H1 (cell line): ENCODE measurements around the gene COLQ. TPM values are rescaled to one million over a fixed set of nuclear protein-coding genes. Genes with fewer than 3 reads are reported as not detected.

Source experiments
- CTCF ChIA-PET: fragments of 300-600 bp; sonication (Branson Sonifier 250); formaldehyde crosslinking; loops from one replicate; lab custom pipeline; 2021; ENCODE audit not compliant: partially characterized antibody; lab: Charles Lee
- POLR2A ChIA-PET: fragments of 300-600 bp; sonication (Branson Sonifier 250); formaldehyde crosslinking; loops from one replicate; lab custom pipeline; 2021; ENCODE audit warnings: inconsistent platforms; ENCODE audit not compliant: partially characterized antibody; lab: Charles Lee
- DNase-seq, 2 experiments: peaks; one replicate each; pipeline versions ENCODE4 v3.0.0 to v3.0.0-alpha.2; 2010 to 2022; ENCODE audit warnings: low spot score in 2 of 2, low read depth in 1 of 2, mixed read lengths in 1 of 2
- FAIRE-seq: peaks from 2 replicates; lab custom pipeline; 2011; peaks lifted over from hg19 to GRCh38; lab: Jason Lieb, UNC
- H2AFZ ChIP-seq: 2 replicates; pipeline ENCODE4 v1.8.1; 2012; ENCODE audit warnings: low read length, inconsistent platforms
- H2AK5ac ChIP-seq: 2 replicates; pipeline ENCODE4 v1.6.1; 2013; ENCODE audit warnings: low read depth, low read length
- H2BK120ac ChIP-seq: replicated peaks from 2 replicates; pipeline ENCODE3; 2013; ENCODE audit warnings: low read depth, low read length, inconsistent platforms
- H2BK12ac ChIP-seq: 2 replicates; pipeline ENCODE4 v1.6.1; 2013; ENCODE audit warnings: low read depth, low read length
- H2BK15ac ChIP-seq: 2 replicates; pipeline ENCODE4 v1.6.1; 2013; ENCODE audit warnings: low read length
- H2BK20ac ChIP-seq: 2 replicates; pipeline ENCODE4 v1.6.1; 2013; ENCODE audit warnings: low read length
- H2BK5ac ChIP-seq: 2 replicates; pipeline ENCODE4 v1.6.1; 2013; ENCODE audit warnings: low read depth, low read length
- H3K14ac ChIP-seq: 2 replicates; pipeline ENCODE4 v1.6.1; 2013; ENCODE audit warnings: inconsistent platforms; ENCODE audit not compliant: insufficient read length
- H3K18ac ChIP-seq: 2 replicates; pipeline ENCODE4 v1.6.1; 2013; ENCODE audit warnings: low read length; ENCODE audit errors: extremely low read depth
- H3K23ac ChIP-seq: 2 replicates; pipeline ENCODE4 v1.6.1; 2013; ENCODE audit warnings: inconsistent platforms; ENCODE audit not compliant: insufficient read length
- H3K23me2 ChIP-seq: 2 replicates; pipeline ENCODE4 v1.6.1; 2013; ENCODE audit warnings: low read depth, low read length
- H3K27ac ChIP-seq: 2 replicates; pipeline ENCODE4 v1.6.1; 2011; ENCODE audit warnings: low read depth, low read length, inconsistent platforms
- H3K27me3 ChIP-seq, 4 experiments: replicated peaks in 1 of 4; 1 replicate in 1 of 4; 2 replicates in 3 of 4; pipeline versions ENCODE4 v1.6.1 to v1.8.1; 2011 to 2013; ENCODE audit warnings: low read length in 3 of 4, mild to moderate bottlenecking in 3 of 4, inconsistent platforms in 2 of 4, mixed read lengths in 2 of 4, moderate library complexity in 1 of 4; ENCODE audit not compliant: control insufficient read depth in 3 of 4, insufficient read depth in 3 of 4; ENCODE audit errors: extremely low read depth in 1 of 4
- H3K36me3 ChIP-seq, 4 experiments: 2 replicates each; pipeline versions ENCODE4 v1.6.1 to v1.8.1; 2011 to 2013; ENCODE audit warnings: mild to moderate bottlenecking in 4 of 4, low read length in 3 of 4, moderate library complexity in 2 of 4, control low read depth in 1 of 4, inconsistent platforms in 1 of 4; ENCODE audit not compliant: insufficient read depth in 4 of 4, control insufficient read depth in 2 of 4
- H3K4ac ChIP-seq: replicated peaks from 2 replicates; pipeline ENCODE3; 2013; ENCODE audit warnings: low read length, low read depth, mixed read lengths, inconsistent platforms; ENCODE audit not compliant: insufficient read length
- H3K4me1 ChIP-seq, 4 experiments: replicated peaks in 1 of 4; 1 replicate in 1 of 4; 2 replicates in 3 of 4; pipeline versions ENCODE4 v1.6.1 to v1.8.1; 2011 to 2013; ENCODE audit warnings: low read length in 3 of 4, inconsistent platforms in 2 of 4, mixed read lengths in 1 of 4; ENCODE audit not compliant: insufficient read depth in 4 of 4, control insufficient read depth in 3 of 4
- H3K4me2 ChIP-seq, 2 experiments: 2 replicates each; pipeline versions ENCODE4 v1.6.1 to v1.8.1; 2011 to 2013; ENCODE audit warnings: low read depth in 2 of 2, low read length in 2 of 2, control low read depth in 1 of 2, inconsistent platforms in 1 of 2, mild to moderate bottlenecking in 1 of 2; ENCODE audit not compliant: insufficient read depth in 1 of 2
- H3K4me3 ChIP-seq, 4 experiments: fragments of 200-600, 300-600 bp in 1 of 4; sonication (generic), shearing (Covaris generic), sonication (Bioruptor Twin) in 1 of 4; 2 replicates each; pipeline versions ENCODE4 v1.5.1 to v1.8.1; 2011 to 2016; ENCODE audit warnings: low read length in 4 of 4, low read depth in 3 of 4, control low read depth in 2 of 4, inconsistent platforms in 2 of 4, mild to moderate bottlenecking in 2 of 4, mixed read lengths in 1 of 4, moderate library complexity in 1 of 4; ENCODE audit not compliant: insufficient read depth in 2 of 4; ENCODE audit errors: extremely low read depth in 1 of 4
- H3K56ac ChIP-seq: replicated peaks from 2 replicates; pipeline ENCODE3; 2013; ENCODE audit warnings: low read depth, mild to moderate bottlenecking, mixed read lengths, low read length, inconsistent platforms; ENCODE audit not compliant: insufficient read length
- H3K79me1 ChIP-seq: 2 replicates; pipeline ENCODE4 v1.6.1; 2013; ENCODE audit warnings: low read depth, low read length, control low read depth
- H3K79me2 ChIP-seq, 2 experiments: 2 replicates each; pipeline versions ENCODE4 v1.6.1 to v1.8.1; 2012 to 2013; ENCODE audit warnings: low read length in 2 of 2, mild to moderate bottlenecking in 2 of 2, inconsistent platforms in 1 of 2; ENCODE audit not compliant: insufficient read depth in 2 of 2, control insufficient read depth in 1 of 2
- H3K9ac ChIP-seq, 4 experiments: replicated peaks in 1 of 4; 1 replicate in 1 of 4; 2 replicates in 3 of 4; pipeline versions ENCODE4 v1.6.1 to v1.8.1; 2011 to 2013; ENCODE audit warnings: low read depth in 3 of 4, low read length in 3 of 4, control low read depth in 2 of 4, mild to moderate bottlenecking in 2 of 4, moderate library complexity in 2 of 4, inconsistent platforms in 1 of 4; ENCODE audit errors: extremely low read depth in 1 of 4
- H3K9me3 ChIP-seq, 2 experiments: 2 replicates each; pipeline versions ENCODE4 v1.6.1 to v1.8.1; 2012 to 2013; ENCODE audit warnings: mild to moderate bottlenecking in 2 of 2, moderate library complexity in 2 of 2, control low read depth in 1 of 2, inconsistent platforms in 1 of 2, low read depth in 1 of 2, low read length in 1 of 2, mixed read lengths in 1 of 2; ENCODE audit not compliant: insufficient read depth in 2 of 2
- H4K20me1 ChIP-seq, 2 experiments: replicated peaks in 1 of 2; 2 replicates each; pipeline versions ENCODE3 to v1.8.1; 2011 to 2013; ENCODE audit warnings: inconsistent platforms in 2 of 2, low read length in 2 of 2, mild to moderate bottlenecking in 1 of 2; ENCODE audit not compliant: insufficient read depth in 2 of 2, control insufficient read depth in 1 of 2
- H4K5ac ChIP-seq: 2 replicates; pipeline ENCODE4 v1.6.1; 2013; ENCODE audit warnings: low read length, low read depth, mixed read lengths, inconsistent platforms; ENCODE audit not compliant: insufficient read length
- H4K8ac ChIP-seq: 2 replicates; pipeline ENCODE4 v1.8.0; 2013; ENCODE audit warnings: mild to moderate bottlenecking, moderate library complexity, low read length, inconsistent platforms; ENCODE audit not compliant: insufficient read depth; ENCODE audit errors: extremely low read depth
- H4K91ac ChIP-seq: replicated peaks from 2 replicates; pipeline ENCODE3; 2013; ENCODE audit warnings: low read length, mixed read lengths, inconsistent platforms; ENCODE audit not compliant: insufficient read length
- ASH2L ChIP-seq: fragments of 200-600, 300-600 bp; sonication (generic); IDR thresholded peaks from one replicate; pipeline ENCODE4 v1.7.1; 2017; ENCODE audit warnings: low read length
- BACH1 ChIP-seq: IDR thresholded peaks from 2 replicates; pipeline ENCODE4 v1.6.1; 2012; ENCODE audit warnings: low read length, improper control_type of control experiment
- EGR1 ChIP-seq: IDR thresholded peaks from 2 replicates; pipeline ENCODE4 v1.6.1; 2011; ENCODE audit warnings: low read depth, low read length, borderline replicate concordance
- HDAC2 ChIP-seq, 2 experiments: fragments of 300-600 bp in 1 of 2; sonication (generic) in 1 of 2; IDR thresholded peaks; 2 replicates each; pipeline ENCODE4 v1.6.1; 2011 to 2012; ENCODE audit warnings: low read depth in 2 of 2, low read length in 2 of 2, mild to moderate bottlenecking in 2 of 2, moderate library complexity in 2 of 2, borderline replicate concordance in 1 of 2, inconsistent platforms in 1 of 2
- HDAC6 ChIP-seq: IDR thresholded peaks from one replicate; pipeline ENCODE4 v1.7.1; 2012; ENCODE audit warnings: low read depth, mild to moderate bottlenecking, inconsistent platforms, low read length, moderate library complexity
- KDM1A ChIP-seq: fragments of 200-600, 300-600 bp; sonication (generic); IDR thresholded peaks from 2 replicates; pipeline ENCODE4 v1.7.1; 2016; ENCODE audit warnings: mild to moderate bottlenecking, low read length, borderline replicate concordance
- KDM4A ChIP-seq: IDR thresholded peaks from one replicate; pipeline ENCODE4 v1.7.1; 2012; ENCODE audit warnings: low read depth, mild to moderate bottlenecking, moderate library complexity, low read length, inconsistent platforms; ENCODE audit not compliant: severe bottlenecking
- PHF8 ChIP-seq: fragments of 200-600 bp; sonication (generic); conservative IDR thresholded peaks from 2 replicates; pipeline ENCODE4 v1.7.1; 2012; ENCODE audit warnings: low read depth, mild to moderate bottlenecking, inconsistent platforms, low read length, moderate library complexity
- POU5F1 ChIP-seq: IDR thresholded peaks from 2 replicates; pipeline ENCODE4 v1.6.1; 2011; ENCODE audit warnings: low read depth, mild to moderate bottlenecking, low read length, moderate library complexity
- RAD21 ChIP-seq, 2 experiments: IDR thresholded peaks in 1 of 2; conservative IDR thresholded peaks in 1 of 2; 2 replicates each; pipeline ENCODE4 v1.6.1; 2011; ENCODE audit warnings: low read depth in 2 of 2, low read length in 2 of 2, improper control_type of control experiment in 1 of 2, inconsistent platforms in 1 of 2, mild to moderate bottlenecking in 1 of 2, moderate library complexity in 1 of 2
- SIX5 ChIP-seq: IDR thresholded peaks from 2 replicates; pipeline ENCODE4 v1.6.1; 2011; ENCODE audit warnings: mild to moderate bottlenecking, low read depth, low read length
- SP4 ChIP-seq: IDR thresholded peaks from 2 replicates; pipeline ENCODE4 v1.6.1; 2012; ENCODE audit warnings: low read length, inconsistent platforms
- SRF ChIP-seq: IDR thresholded peaks from 2 replicates; pipeline ENCODE4 v1.6.1; 2011; ENCODE audit warnings: mild to moderate bottlenecking, low read depth, low read length, moderate library complexity
- WGBS, 2 experiments: shearing (Covaris generic) in 1 of 2; methylation state at CpG; one replicate each; pipeline versions ENCODE4 v1.1.6 to v1.1.7; 2013 to 2015; ENCODE audit warnings: low lambda C conversion rate in 2 of 2, mixed read lengths in 2 of 2, inconsistent platforms in 1 of 2, low coverage in 1 of 2, missing lambda C conversion rate in 1 of 2; ENCODE audit not compliant: insufficient replicate concordance in 2 of 2, insufficient coverage in 1 of 2, insufficient read length in 1 of 2; ENCODE audit errors: extremely low coverage in 1 of 2, missing lambda C conversion rate in 1 of 2; 5-methylcytosine and 5-hydroxymethylcytosine counted together
- polyA plus RNA-seq, 7 experiments: library from polyadenylated mRNA; depleted of rRNA in 3 of 7; stranded (reverse) in 5 of 7; unstranded in 2 of 7; fragments of >200 nt in 5 of 7; fragments of 200-250 nt in 2 of 7; gene quantifications; 1 replicate in 5 of 7; 2 replicates in 1 of 7; 4 replicates in 1 of 7; pipeline versions ENCODE4 v1.2.1 to v1.2.3, GENCODE V29; 2011 to 2013; ENCODE audit warnings: missing spikeins in 2 of 7, mixed read lengths in 2 of 7
- total RNA-seq: library from RNA; stranded (reverse); fragmentation: NEBNext Ultra II Directional; extraction: Animal tissue kit (Norgen Biotek cat#: 25700); gene quantifications from 2 replicates; pipeline ENCODE4 v1.2.1, GENCODE V29; 2021

The COLQ gene
- total and polyA plus RNA-seq, 2 of the 8 experiments (the other 6 are each of a cell fraction or from before 2014, with no cell fraction given): 1.5 to 1.9 TPM

DNA sequence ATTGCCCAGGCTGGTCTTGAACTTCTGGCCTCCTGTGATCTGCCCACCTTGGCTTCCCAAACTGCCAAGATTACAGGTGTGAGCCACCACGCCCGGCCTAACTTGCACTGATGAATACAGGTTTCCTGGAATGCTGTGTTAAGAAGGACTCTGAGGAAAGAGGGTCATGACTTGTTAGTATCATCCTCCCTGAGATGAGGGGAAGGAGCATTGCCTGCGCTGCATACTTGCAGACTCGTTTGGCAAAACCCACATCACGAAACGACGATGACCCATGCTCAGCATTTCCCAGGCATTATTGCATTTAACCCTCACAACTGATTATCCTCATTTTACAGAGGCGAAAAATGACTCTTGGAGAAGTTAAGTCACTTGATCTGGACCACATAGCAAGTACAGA, 18.9 kb downstream of the COLQ start:
- no peak for DNase-seq
- no peak overlapping the region for H2BK5ac ChIP-seq
- H3K79me1 ChIP-seq: no peaks in the 10 kb centered on the region
- no peak overlapping the region for H4K8ac ChIP-seq
- no peak overlapping the region for H3K56ac ChIP-seq
- H2BK120ac ChIP-seq: no peak overlapping the region
- no peaks in the 10 kb centered on the region for H3K79me2 ChIP-seq
- no peak overlapping the region for H3K4me2 ChIP-seq
- H3K18ac ChIP-seq: no peak overlapping the region
- no peak overlapping the region for H4K5ac ChIP-seq
- H3K14ac ChIP-seq: no peak overlapping the region
- H3K4me1 ChIP-seq: peaks cover 0 to 3% (median 0%) of the 10 kb centered on the region in 4 experiments; a peak in 1 of 7 replicates
- no peak overlapping the region for H4K91ac ChIP-seq
- no peak overlapping the region for H2AFZ ChIP-seq
- no peaks in the 10 kb centered on the region; a peak in 1 of 7 replicates for H3K27me3 ChIP-seq
- no peak overlapping the region for H3K9ac ChIP-seq
- no peaks in the 10 kb centered on the region; the same call in 1 of the 2 replicates for H3K23me2 ChIP-seq
- FAIRE-seq: no peak
- H4K20me1 ChIP-seq: peaks cover 2 to 3% of the 10 kb centered on the region in 2 experiments
- no peak overlapping the region for H2BK15ac ChIP-seq
- H3K4me3 ChIP-seq: no peak overlapping the region
- POLR2A ChIA-PET: no interaction called here
- H3K4ac ChIP-seq: no peak overlapping the region
- H2BK12ac ChIP-seq: no peak overlapping the region
- H3K9me3 ChIP-seq: no peaks in the 10 kb centered on the region
- H3K27ac ChIP-seq: no peak overlapping the region
- H2BK20ac ChIP-seq: no peak overlapping the region
- CTCF ChIA-PET: no interaction called here
- no peaks in the 10 kb centered on the region for H3K36me3 ChIP-seq
- no peak overlapping the region for H3K23ac ChIP-seq
- H2AK5ac ChIP-seq: no peak overlapping the region
- no peak for TF ChIP-seq BACH1
- no peak for TF ChIP-seq SRF
- no peak for TF ChIP-seq SP4
- TF ChIP-seq ASH2L: no peak
- TF ChIP-seq KDM4A: no peak
- TF ChIP-seq EGR1: no peak
- no peak for TF ChIP-seq HDAC2 (IDR thresholded peaks at IDR 0.05; ENCODE audit: borderline replicate concordance in 1 of 2, low read depth in 2 of 2, low read length in 2 of 2)
- TF ChIP-seq KDM1A: no peak
- TF ChIP-seq PHF8: no peak
- TF ChIP-seq HDAC6: no peak
- no peak for TF ChIP-seq POU5F1
- TF ChIP-seq RAD21 (IDR thresholded peaks at IDR 0.05 in 1 of 2, conservative IDR thresholded peaks at IDR 0.05 in 1 of 2; ENCODE audit: low read depth in 2 of 2, low read length in 2 of 2): no peak
- no peak for TF ChIP-seq SIX5
- 85% methylated on average over 8 of the region's 8 CpGs; no CpG with 5 or more reads in 1 of the 2 experiments for WGBS, 2 experiments
